ENCODE results near the gene LCT.
"Not testable (repeated sequence)": the region's sequence is repeated elsewhere in the genome, so short reads cannot be mapped to it uniquely, and the experiment has no call there.

The LCT gene

DNA sequence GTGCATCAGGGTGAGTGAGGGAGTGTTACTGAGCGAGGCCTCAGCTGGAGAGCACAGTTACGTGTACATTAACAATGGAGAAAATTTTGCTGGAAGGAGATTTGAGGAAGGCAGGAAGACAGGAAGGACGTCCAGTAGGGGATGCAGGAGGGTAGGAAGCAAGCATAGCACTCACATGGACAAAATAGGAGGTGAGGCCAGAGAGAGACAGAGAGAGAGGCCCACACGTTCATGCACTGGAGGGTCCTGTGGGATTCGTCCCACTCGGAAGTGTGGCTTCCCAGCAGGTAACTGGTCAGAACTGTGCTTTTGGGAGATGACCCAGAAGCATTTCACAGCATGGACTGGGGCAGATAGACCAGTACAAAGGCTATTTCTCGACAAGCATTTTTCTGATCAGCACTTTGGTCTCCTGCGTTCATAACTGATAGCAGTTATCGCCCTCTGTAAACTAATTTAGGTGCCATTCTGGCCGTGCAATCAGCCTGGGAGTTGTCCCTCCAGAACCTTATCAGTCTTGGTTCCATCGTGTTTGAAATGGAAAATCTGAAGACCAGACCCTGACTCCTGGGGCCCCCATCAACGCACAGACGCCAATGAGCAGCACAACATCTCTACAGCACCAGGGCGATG, 5.7 kb downstream of the LCT start:
- DNase-seq: no peak

DNA sequence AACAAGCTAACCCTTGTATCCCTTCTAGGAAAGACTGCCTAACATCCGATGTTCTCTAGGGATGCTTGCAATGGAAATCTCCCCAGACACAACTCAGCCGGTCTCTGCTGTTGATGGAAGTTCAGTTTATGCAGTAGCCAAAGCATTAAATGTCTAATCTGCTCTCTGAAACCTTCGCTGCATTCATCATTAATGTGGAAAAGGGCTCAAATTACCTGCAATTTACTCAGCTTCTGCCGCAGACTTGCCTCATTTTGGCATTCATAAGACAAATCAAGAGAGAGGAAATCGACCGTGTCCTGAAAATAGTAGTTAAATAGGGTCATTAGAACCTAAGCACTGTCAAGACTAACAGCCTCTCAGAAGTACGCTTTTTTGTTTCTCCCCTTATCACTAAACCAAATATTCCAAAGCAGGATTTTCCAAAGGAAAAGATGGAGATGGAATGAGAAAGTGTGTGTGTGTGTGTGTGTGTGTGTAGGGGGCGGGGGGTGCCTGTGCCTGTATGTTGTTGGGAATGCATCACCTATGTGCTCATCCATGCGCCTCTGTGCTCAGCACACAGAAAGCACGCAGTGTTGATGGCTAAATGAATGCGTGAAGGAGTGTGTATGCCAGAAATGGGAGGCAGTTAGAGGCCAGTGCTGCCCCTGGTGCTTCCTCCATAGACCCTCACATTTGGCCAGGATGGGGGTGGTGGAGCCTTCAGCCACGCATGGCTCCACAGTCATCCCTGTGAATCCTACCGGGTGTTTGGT, 7.4 kb downstream of the LCT start:
- DNase-seq: no peak

DNA sequence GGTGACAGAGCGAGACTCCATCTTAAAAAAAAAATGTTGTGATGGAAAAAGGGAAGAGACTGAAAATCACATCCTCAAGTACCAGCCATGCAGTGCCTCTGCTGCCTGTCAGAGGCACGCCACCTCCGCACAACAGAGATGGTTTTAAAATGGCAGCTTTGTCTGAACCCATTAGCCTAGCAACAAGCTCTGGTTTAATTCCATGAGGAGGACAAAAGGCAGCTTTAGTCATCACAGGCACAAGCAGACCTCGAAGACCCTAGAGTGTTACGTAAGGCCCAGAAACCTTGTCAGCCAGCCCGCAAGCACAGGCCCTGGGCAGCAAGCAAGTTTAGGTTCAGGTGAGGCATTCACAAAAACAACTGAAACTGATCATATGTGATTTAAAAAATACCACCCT, 10.4 kb downstream of the LCT start:
- no peak for DNase-seq

DNA sequence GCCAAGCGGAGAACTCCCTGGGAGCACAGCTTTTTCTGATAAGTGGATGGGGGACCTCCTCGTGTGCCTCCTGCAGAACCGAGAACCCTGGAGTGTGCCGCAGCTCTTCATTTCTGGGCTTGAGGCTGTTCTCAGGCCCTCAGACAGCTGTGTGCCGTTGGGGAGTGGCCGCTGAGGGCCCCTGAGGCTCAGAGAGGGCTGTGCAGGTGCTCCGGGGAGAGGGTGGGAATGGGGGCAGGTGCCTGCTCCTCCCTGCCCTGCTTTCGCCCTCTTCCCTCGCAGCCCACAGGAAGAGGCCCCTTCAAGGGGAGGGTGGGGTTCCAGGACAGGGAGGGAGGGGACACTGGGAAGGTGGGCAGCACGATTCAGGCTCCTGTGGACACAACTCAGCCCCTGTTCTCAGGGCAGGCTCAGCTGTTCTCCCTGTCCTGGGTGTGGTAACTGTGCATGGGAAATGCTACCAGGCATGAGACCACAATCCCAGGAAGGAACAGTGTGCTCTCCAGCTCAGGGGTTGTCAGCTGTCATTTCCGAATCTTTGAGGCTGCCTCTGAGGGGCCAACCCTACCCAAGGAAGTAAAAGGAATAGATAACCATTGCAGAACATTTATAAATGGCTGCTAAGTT, 11.3 kb downstream of the LCT start:
- no peak for DNase-seq

DNA sequence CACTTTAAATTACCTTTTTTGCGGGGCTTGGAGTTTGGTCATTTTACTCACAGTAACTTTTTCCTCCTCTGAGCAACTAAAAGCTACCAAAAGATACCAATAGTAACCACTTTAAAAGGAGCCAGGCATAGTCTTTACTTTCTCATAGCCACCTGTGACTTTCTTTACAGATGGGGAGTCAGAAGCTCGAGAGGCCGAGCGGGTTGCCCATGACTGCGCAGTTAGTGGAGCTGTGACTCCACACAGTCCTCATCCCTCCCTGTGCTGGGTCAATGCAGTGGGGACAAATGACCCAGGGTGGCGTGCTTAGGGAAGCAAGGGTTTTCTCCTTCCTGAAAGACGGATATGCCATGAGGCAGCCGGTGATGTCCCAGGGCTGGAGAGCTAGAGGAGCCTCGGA, 11.9 kb downstream of the LCT start:
- no peak for DNase-seq

DNA sequence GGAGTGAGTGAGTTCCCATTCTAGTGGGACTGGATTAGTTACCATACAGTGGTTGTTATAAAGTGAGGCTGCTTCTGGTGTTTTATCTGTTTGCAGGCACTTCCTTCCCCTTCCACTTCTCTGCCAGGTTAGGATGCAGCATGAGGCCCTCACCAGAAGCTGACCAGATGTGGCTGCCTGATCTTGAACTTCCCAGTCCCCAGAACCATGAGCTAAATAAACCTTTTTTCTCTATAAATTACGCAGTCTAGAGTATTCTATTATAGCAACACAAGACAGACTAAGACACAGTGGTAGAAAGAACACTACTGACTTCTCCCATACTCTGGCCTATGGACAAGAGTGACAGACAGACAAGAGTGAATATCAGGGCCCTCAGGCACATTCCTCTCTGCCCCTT, 14.1 kb downstream of the LCT start:
- DNase-seq: no peak

DNA sequence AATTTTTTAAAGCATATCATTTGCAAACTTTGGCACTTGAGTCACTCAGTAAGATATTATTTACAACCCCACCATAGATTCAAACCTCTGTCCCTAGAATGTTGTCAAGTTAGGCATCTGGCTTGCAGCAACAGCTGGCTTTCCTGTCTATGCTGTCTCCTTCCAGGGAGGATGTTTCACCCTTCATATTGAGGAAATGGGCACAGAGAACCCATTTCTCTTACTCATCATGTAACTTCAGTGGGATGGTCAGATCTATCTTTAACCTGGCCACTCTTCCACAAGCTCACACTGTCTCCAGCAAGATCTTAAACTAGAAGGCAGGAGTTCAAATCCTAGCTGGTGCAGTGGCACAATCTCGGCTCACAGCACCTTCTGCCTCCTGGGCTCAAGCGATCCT, 15.8 kb downstream of the LCT start:
- no peak for DNase-seq

DNA sequence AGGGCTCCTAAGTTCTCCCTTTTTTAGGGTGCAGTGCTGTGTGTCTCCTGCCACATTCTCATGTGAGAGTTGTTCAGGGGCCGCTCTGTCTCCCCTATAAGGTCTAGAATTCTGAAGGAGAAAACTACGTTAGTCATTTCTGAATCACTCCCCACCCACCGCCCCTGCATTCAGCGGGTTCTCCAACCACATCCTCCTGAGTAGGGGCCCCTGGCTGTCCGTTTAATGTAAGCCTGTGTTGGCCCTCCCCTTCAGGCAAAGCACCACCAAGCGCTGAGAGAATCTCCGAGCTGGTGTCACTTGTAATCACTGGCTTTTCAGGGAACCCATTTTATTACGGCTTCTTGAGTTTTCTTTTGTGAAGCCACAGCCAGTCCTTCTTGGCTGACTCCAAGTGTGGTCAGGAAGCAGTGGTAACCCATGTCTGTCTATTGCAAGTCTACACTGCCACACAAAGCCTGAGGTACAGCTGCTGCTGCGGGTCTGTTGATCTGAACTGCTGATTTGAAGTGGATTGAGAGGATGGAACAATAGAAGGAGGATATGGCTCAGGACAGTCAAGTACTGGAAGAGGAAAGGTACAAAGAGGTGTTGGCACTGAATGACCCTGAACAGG, 16.9 kb downstream of the LCT start:
- peak; percentile 94 for DNase-seq

DNA sequence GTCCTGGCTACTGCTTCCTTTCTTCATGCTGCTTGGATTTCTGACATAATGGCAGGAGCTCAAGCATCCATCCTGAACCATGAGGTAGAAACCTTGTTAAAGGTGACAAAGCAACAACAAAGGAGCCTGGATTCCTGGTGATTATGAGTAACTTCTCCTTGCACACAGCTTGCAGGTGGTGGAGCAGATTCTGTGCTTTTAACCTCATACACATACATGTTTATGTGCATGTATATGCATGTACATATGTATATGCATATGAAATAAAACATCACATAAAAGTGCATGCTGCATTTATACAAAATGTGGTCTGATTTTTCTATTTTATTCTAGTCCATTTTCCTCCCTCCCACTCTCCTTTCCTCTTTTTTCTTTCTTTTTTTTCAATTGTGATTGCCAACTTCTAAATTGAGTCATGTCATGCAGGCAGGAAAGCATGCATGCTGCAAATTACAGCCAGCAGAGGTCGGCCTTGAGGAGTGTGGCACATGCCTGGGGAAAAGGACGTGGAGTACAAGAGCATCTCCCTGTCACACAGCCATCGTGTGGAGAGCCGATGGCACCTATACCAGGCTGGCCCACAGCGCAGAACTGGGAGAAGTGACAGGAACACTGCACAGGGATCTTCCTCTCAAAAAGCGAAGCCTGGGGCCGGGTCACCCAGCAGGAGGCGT, 17.9 kb downstream of the LCT start:
- peak; percentile 81 for DNase-seq

DNA sequence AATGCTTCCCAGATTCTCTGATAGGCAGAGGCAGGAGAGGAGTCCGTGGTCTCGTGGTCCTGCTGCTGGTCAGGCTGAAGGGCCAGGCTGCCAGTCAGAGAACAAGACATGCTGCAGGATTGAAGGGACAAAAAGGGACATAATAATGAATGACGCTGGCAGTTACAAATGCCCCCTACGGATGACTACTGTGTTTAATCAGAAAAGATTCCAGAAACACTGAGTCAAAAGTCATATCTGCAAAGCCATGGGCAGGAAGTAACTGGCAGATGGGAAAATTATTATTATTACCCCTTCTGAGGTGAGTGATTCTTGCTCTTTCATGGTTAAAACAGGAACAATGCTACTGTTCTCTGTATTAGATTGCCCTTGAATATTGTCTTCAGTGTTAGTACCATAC, 19.0 kb downstream of the LCT start:
- no peak for DNase-seq

DNA sequence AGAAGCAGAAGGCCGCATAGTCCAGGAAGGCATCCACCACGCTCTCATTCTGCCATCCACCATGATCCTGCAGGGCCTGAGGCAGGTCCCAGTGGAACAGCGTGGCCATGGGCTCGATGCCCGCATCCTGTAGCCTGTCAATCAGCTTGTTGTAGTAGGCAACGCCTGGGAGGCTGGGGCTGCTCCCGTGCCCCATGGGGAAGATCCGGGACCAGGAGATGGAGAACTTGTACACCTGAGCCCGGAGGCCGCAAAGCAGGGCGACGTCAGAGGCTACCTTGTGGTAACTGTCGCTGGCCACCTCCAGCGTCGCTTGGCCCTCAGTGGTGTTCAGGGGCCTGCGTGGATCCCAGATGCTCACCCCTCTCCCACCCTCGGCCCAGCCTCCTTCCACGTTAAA, 19.5 kb downstream of the LCT start:
- no peak for DNase-seq

DNA sequence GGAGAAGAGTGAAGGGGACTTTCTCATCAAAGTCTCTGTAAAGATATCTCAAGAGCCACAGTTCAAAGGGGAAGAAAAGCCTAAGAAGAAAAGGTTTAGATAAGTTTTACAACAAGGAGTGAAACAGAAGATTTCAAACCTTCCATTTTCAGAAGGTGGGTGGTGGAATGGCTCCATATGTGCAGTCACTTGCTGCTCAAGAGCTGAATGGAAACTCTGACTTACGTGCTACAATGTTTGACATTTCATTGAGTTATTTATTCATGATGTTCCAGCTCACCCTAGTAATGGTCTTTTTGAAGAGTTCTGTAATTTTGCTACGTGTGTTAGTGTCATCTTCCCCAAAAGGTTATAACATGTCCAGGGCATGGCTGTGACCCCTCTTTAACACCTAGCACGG, 21.7 kb downstream of the LCT start:
- DNase-seq: peak; percentile 30

DNA sequence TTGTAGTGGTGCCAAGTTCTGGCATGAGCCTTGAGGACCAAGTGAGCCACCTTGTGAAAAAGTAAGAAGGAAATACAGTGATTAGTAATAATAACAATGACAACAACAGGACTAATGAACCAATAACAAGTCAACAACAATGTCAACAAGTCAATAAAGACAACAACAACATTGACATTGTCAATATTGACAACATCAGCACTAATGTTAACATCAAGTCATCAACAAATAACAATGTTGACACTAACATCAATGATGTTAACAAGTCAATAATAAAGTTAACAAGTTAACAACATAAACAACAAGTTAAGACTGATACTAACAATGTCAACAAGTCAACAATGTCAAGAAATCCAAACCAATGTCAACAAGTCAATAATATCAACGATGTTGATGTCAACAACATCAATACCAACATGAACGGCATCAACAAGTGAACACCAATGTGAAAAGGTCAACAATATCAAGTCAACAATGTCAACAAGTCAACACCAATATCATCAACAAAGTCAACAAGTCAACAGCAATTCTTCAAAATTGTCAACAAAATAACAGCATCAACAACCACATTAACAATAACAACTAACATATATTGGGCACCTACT, 24.0 kb downstream of the LCT start:
- no peak for DNase-seq

DNA sequence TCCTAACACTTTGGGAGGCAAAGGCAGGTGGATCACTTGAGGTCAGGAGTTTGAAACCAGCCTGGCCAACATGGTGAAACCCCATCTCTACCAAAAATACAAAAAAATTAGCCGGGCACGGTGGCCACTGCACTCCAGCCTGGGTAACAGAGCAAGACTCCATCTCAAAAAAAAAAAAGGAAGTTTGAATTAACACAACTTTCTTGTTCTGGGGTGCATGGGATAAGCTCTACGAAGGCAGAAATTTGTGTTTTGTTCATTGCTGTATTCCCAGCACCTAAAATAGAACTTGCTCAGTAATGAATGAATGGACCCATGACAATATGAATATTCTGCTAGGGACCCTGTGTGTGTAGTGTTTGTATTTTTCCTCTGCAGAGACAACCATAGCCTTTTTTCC, 29.1 kb downstream of the LCT start:
- not testable (repeated sequence) for DNase-seq

DNA sequence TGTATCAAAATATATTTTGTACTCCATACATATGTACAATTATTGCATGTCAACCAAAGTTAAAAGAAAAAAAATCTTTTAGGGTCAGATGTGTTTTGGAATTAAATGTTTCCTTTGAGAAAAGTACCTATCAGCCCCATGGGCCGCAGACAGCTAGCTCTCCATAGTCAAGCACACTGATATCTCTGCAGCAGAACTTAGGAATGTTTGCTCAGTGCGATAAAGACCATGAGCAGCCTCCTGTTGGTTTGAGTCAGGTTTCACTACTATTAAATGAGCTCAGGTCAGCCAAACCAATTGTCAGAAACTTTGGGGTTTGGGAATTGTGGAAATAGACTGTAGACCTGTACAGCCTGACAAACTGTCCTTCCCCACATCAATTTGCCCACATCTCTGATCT, 33.7 kb downstream of the LCT start:
- DNase-seq: no peak

DNA sequence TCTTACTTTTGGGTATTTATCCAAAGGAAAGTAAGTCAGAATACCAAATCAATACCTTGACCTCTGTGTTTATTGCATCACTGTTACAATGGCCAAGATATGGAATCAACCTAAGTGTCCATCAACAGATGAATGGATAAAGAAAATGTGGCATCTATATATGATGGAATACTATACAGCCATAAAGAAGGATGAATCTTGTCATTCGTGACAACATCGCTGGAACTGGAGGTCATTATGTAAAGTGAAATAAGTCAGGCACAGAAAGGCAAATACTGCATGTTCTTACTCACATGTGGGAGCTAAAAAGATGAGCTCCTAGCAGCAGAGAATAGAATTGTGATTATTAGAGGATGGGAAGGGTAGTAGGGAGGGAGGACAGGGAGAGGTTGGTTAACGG, 34.6 kb downstream of the LCT start:
- no peak for DNase-seq

DNA sequence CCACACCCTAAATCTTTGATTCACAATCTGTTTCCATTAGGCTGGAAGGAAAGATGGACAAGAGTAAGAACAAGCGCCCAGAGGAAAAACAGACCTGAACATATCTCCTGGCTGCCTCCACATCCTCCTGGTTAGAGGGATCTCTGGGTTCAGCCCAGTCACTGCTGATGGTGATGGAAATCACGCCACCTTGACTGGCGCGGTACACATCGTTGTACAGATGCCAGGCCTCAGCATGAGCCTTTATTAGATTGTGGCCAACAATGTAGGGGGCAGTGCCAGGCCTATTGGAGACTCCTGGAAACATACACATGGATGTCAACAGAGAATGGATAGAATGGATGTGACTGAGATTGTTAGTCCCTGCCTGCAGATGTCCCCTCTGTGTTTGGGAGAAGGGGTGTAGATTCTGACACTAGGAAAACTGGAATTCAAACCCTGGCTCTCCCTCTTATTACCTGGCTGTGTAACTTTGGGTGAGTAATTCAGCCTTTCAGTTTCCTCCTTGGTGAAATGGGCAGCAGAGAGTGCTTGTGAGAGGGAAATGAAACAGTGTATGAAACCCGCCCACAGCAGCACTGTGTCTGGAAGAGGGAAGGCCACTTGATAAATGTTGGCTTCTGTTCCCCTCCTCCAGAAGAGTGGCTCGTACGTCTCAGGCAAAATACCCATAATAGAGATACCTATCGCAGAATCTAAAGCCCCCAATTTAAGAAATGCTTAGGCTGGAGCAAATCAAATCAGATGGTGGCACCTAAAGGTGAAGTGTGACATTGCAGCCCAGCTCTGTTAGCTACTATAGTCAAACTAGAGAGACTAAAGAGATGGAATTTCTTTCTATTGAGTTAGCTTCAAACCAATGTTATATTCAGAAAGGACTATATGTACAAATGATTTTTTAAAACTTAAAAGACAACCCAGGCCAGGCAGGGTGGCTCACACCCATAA, 36.2 kb downstream of the LCT start:
- no peak for DNase-seq

DNA sequence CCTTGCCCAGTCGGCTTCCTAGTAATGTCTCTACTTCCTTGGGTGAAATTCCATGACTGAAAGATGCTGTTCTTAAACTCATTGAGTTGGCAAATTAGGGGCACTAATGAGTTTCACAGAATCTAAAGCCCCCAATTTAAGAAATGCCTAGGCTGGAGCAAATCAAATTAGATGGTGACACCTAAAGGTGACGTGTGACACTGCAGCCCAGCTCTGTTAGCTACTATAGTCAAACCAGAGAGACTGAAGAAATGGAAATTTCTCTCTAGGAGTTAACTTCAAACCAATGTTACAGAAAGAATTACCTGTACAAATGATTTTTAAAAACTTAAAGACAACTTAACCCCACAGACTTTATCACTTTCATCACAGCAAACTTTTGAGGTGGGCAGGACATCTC, 37.2 kb downstream of the LCT start:
- no peak for DNase-seq

DNA sequence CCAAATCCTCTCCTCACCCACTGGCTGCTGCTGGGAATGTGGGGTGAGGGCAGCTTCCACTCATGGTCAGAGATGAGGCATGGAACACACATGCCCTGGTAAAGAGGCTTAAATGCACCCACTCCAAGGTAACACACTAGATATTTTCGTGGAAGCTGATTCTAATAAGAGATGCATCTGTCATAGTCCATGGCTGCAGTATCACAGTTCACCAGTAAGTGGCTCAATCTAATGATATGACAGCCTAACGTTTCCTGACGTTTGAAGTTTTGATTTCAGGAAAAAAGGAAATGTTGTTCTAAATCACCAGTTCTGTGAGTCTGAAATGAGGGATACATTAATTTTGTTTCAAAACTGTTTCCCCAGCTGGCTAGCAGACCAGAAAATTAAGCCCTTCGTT, 38.2 kb downstream of the LCT start:
- no peak for DNase-seq

DNA sequence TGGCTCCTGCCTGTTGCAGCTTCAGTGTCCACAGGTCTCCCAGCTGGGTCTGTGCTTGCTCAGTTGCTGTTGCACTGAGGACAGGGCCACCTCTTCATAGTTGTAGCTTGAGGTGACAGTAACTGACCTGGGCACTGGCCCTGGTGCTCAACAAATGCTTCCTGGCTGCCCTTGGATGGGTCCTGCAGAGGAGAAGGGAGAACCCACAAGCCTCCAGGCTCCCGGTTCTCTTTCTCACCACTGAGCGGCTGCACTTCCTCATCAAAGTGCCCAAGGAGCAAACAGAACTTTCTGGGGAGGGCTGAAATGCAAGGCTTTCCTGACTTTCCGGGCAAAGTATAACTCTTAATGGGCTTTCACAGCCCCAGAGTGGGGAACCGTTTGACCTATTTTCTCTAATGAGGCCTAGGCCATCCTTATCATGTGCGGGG, 38.7 kb downstream of the LCT start:
- no peak for DNase-seq

DNA sequence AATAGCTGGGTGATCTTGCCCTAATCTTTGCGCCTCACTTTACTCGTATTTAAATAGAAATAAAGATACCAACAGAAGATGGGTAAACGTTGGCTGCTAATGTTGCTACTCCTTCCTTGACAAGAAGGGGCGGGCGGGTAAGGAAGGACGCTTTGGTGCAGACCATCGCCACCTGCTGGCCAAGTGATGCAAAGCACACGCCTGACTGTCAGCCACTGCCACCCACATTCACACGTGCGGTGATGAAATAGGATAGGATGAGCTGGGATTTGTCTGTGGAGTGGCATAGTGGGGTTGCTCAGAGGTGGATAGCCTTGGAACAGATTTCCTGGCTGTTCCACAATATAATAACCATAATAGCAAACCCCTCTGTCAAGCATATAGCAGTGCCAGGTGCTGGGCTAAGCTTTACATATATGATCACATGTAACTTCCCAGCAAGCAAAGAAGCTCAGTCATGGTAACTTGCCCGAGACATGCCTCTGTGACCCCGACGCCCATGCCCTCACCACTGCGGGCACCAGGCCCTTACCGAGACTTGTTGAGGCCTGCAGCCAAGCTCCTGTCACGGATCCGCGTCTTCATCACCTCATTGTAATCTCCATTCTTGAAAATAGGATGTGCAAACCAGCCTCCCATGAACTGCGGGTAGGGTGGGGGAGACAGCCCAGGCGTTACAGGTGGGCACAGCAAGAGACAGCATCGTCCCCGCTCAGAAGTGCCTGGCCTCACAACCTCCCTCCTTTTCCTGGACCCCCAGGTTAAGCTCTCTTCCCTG, 39.3 kb downstream of the LCT start:
- DNase-seq: peak; percentile 89
